ENCODE measurements around the gene CPLX3. TPM values are rescaled to one million over a fixed set of nuclear protein-coding genes. Genes with fewer than 3 reads are reported as not detected.

CPLX3 gene
- total RNA-seq, 2 experiments from 2014 or later = 0.11 TPM; not detected in 1

DNA sequence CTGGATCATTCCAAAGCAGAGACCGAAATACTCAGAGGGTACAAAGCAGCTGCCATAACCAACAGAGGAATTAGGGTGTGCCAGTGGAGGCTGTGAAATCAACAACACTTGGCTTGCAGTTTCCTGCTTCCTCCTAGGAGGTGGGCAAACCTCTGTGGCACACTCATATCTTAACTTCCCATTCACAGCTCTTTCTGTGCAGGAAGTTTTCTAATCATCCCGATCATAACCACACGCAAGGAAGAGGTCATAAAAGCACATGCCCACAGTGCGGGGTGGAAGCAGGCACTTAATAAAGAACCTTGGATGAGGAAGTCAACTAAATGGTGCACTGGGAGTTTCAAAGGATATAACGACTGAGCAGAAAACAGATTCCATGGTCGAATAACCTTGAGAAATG, 41.6 kb downstream of the CPLX3 start:
- intact Hi-C loops (cut with micrococcal nuclease) = no loop called here
- DNase-seq (no peak), ATAC-seq (no peak)
- Mint-ChIP-seq H3K36me3 (ENCODE audit: low read depth) (peaks cover 40% of the 10 kb centered on the region), H3K4me1 (ENCODE audit: low read depth) (peaks cover 71% of the 10 kb centered on the region), H3K4me3 (no peak overlapping the region), H3K9me3 (no peaks in the 10 kb centered on the region), H3K27ac (peak overlapping the region; percentile 44), H3K27me3 (no peaks in the 10 kb centered on the region)
- POLR2A ChIA-PET = interaction anchor here (1.1 to 1.4 kb wide), 3 partner anchors 14 to 64 kb away, joined by 3 to 6 read pairs (median 4); partner anchors contain the start of gene ULK3
- TF ChIP-seq, protein P1, sequence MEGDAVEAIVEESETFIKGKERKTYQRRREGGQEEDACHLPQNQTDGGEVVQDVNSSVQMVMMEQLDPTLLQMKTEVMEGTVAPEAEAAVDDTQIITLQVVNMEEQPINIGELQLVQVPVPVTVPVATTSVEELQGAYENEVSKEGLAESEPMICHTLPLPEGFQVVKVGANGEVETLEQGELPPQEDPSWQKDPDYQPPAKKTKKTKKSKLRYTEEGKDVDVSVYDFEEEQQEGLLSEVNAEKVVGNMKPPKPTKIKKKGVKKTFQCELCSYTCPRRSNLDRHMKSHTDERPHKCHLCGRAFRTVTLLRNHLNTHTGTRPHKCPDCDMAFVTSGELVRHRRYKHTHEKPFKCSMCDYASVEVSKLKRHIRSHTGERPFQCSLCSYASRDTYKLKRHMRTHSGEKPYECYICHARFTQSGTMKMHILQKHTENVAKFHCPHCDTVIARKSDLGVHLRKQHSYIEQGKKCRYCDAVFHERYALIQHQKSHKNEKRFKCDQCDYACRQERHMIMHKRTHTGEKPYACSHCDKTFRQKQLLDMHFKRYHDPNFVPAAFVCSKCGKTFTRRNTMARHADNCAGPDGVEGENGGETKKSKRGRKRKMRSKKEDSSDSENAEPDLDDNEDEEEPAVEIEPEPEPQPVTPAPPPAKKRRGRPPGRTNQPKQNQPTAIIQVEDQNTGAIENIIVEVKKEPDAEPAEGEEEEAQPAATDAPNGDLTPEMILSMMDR (IDR thresholded peaks at IDR 0.05) = no peak
- CTCF ChIA-PET = interaction anchor here (1.0 to 4.9 kb wide), 2 partner anchors 9 to 33 kb away, joined by 5 to 37 read pairs; no protein-coding TSS in a partner anchor

GRCh38 chr15:74869372-74869725, 42.9 kb downstream of the CPLX3 start:
- CTCF ChIA-PET = interaction anchor here (0.8 to 4.9 kb wide), 13 partner anchors 11 to 237 kb away, joined by 3 to 37 read pairs (median 5); partner anchors contain the start of gene FAM219B
- Mint-ChIP-seq H3K27me3 (no peaks in the 10 kb centered on the region), H3K4me1 (ENCODE audit: low read depth) (peaks cover 66% of the 10 kb centered on the region), H3K9me3 (no peaks in the 10 kb centered on the region), H3K27ac (peak overlapping the region; percentile 89), H3K36me3 (ENCODE audit: low read depth) (peaks cover 35% of the 10 kb centered on the region), H3K4me3 (peak overlapping the region; percentile 95)
- ATAC-seq (no peak), DNase-seq (no peak)
- POLR2A ChIA-PET = interaction anchor here (0.7 to 2.9 kb wide), 17 partner anchors 8 to 252 kb away, joined by 3 to 18 read pairs (median 4); partner anchors contain the start of genes COX5A, CPLX3, FAM219B and MPI
- TF ChIP-seq, protein P1 (IDR thresholded peaks at IDR 0.05) = no peak
- intact Hi-C loops (cut with micrococcal nuclease) = no loop called here

DNA sequence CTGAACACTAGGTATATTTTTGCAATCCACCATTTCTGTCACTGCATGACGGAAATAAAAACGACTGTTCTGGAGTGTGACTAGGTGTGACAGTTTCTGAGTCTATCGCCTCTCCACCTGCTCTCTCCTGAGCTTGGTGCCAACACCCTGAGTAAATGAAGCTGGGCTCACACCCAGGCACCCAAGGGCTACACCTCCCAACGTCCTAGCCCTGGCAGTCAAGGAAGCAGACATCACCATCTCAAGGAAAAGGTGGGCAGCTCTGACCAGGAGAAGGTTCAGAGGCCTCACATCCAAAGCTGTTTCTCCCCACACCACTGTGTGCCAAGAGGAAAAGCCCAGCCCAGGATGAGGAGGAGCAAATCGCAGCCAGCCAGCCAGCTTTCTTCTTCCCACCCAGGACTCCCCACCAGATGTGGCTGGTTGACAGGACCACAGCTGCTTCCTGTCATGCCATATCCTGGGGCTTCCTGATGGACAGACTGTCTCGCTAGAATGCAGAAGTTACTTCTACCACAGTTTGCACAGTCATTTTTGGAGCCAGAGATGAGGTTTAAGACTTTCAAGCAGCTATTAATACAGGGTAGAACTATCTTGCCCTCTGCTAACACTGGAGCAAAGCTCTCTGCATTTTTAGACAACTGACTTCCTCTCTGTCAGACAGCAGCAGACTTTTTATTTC, 43.4 kb downstream of the CPLX3 start:
- ChIA-PET CTCF (interaction anchor here (0.7 to 4.9 kb wide), 16 partner anchors 12 to 238 kb away, joined by 3 to 37 read pairs (median 4); partner anchors contain the start of gene FAM219B), POLR2A (interaction anchor here (0.7 to 2.9 kb wide), 21 partner anchors 8 to 253 kb away, joined by 3 to 18 read pairs (median 4); partner anchors contain the start of genes COX5A, CPLX3, FAM219B and MPI)
- Mint-ChIP-seq H3K27ac (peak overlapping the region; percentile 89), H3K4me3 (peak overlapping the region; percentile 95), H3K4me1 (ENCODE audit: low read depth) (peaks cover 63% of the 10 kb centered on the region), H3K27me3 (no peaks in the 10 kb centered on the region), H3K9me3 (no peaks in the 10 kb centered on the region), H3K36me3 (ENCODE audit: low read depth) (peaks cover 33% of the 10 kb centered on the region)
- TF ChIP-seq, protein P1 (IDR thresholded peaks at IDR 0.05) = no peak
- DNase-seq (peak; percentile 62), ATAC-seq (peak; percentile 35)
- intact Hi-C loops (cut with micrococcal nuclease) = no loop called here

DNA sequence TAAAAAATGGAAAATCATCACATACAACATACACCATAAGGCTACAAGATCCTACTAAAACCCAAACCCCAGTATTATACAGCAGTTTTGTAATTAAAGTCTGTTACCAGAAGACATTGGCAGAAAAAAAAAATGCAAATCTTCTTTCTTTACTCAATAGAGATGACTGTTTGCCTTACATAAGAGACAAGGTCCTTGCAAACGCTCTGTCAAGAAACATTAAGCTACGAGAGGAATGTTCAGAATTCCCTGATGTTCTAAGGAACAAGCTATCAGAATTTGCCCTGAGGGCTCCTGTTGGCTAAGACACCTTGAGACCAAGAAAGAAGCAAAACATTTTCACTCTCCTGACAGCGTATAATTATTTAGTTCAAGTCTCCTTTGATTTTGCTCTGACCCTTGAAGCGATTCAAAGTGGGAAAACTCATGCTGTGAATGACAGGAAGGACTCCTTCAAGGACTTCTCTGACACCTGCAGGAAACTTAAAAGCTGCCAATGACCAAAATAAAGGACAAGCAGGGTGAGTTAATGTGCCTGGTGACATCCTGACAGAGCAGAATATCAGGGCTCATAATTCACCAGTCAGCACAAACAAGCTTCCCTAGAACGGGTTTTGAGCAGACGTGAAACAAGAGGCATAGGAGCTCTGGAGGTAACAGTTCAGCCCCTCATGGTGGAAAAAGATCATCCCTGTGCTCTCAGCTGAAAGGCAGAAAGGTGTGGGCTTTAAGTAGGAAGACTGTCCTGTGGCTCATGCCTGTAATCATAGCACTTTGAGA, 44.2 kb downstream of the CPLX3 start:
- peaks cover 59% of the 10 kb centered on the region for H3K4me1 Mint-ChIP-seq (ENCODE audit: low read depth)

More for the DNA sequence above, 44.2 kb downstream of the CPLX3 start:
- no peaks in the 10 kb centered on the region for H3K9me3 Mint-ChIP-seq
- no peak for DNase-seq
- POLR2A ChIA-PET = interaction anchor here (0.8 to 2.9 kb wide), 14 partner anchors 11 to 86 kb away, joined by 3 to 18 read pairs (median 4); partner anchors contain the start of genes COX5A, CPLX3, FAM219B and ULK3
- H3K36me3 Mint-ChIP-seq (ENCODE audit: low read depth) = peaks cover 30% of the 10 kb centered on the region
- H3K27me3 Mint-ChIP-seq = no peaks in the 10 kb centered on the region
- CTCF ChIA-PET = interaction anchor here (0.7 to 4.9 kb wide), 17 partner anchors 12 to 239 kb away, joined by 3 to 37 read pairs (median 3); partner anchors contain the start of genes FAM219B and ULK3
- peak overlapping the region; percentile 95 for H3K4me3 Mint-ChIP-seq
- no peak for ATAC-seq
- H3K27ac Mint-ChIP-seq = peak overlapping the region; percentile 89
- intact Hi-C loops (cut with micrococcal nuclease) = no loop called here
- TF ChIP-seq, protein P1 (IDR thresholded peaks at IDR 0.05) = no peak
